GM19463 (cell line): Measurements from ENCODE around the gene F8.
"Not testable (repeated sequence)": the region's sequence is repeated elsewhere in the genome, so short reads cannot be mapped to it uniquely, and the experiment has no call there.

ENCODE experiments used
- ATAC-seq: cut with Tn5 transposase; IDR thresholded peaks from one replicate; pipeline ENCODE4 v1.9.1; 2021; ENCODE audit warnings: mild to moderate bottlenecking, moderate library complexity; ENCODE audit not compliant: unreplicated experiment

Gene F8

DNA sequence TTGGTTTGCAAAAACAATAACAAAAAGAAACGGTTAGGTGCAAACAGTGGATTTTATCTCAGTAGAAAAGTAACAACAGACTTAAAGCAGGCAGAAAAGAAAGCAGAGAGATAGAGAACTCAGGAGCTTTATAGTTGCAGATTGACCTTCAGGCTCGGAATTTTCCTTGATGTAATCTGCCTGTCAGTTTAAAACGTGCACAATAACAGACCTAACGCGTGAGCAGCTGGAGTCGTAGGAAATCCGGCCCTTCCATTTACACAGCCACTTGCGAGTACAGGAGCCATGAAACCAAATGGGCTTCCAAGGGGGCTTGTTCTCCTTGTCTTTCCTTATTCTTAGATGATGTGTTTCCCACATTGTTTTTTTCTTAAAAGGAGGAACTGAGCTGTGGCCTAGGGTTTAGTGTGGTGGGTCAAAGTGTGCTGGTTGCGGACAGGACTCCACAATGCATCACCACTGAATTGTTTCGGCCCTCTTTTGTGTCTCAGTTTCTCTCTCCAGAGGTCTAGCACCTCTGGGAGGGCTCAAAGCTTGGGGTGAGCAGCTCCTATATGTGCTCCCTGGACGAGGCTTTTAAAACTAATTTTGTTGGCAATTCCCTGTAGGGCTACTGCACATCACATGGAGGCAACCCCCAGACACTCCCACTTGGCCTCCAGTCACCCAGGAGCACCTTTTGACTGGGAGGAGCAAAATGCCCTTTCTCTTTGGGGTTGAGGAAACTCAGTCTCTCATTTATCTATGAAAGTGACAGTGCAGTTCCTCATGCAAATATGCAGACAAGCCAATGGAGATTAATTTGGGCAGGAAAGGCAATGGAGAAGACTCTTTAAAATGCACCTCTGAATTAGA, 203.4 kb downstream of the F8 start:
- peak; percentile 44 for ATAC-seq

- ATAC-seq = not testable (repeated sequence)
Observed at GRCh38 chrX:154817048-154817618, 205.4 kb downstream of the F8 start.

DNA sequence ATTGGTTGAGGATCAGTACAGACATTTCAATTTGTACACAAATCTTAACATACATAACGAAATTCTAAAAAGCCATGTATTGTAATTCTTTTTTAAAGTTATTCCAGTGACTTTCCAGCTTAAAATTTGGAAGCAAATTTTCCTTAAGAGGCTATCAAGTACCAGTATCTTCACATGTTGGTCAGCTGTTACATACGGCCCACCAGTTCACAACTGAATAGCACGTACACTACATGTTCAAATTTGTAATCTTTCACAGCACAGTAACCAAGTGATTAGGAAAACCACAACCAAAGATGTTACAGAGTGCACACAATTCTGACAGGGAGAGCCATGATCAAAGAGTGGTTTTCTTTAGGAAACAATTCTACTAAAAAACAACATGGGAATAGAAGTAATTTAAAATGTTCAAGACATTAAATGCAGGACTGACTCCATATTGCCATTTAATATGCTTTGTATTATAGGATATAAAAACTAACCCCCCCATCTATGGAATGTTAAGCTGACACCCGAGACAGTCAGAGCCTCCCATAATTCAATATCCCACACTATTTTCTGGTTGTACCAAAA, 206.1 kb downstream of the F8 start:
- ATAC-seq = not testable (repeated sequence)

DNA sequence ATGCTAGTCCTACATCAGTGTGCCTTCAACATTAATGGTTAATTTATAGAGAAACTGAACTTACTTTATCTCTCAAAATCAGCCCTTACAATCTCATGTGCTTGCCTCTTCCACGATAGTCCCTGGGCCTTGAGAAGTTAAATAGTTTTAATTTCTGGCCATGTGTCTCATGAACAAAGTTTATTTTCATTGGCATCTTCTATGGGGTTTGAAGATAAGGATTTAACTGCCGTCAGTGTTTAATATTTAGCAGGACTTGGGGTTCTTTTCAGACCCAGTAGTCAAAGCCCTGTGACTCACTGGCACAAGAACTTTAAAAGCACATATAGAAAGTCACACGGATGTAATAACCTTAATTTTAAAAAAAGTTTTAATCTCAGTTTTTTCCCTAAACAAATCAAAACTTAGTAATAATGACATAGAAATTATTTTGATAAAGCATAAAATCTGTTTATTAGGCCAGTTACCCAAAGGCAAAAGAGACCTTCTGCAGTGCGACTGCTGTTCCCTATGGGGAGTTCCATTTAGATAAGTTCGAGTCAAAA, 207.2 kb downstream of the F8 start:
- ATAC-seq = no peak

- ATAC-seq = no peak
Observed at GRCh38 chrX:154813801-154814200, 208.7 kb downstream of the F8 start.

GRCh38 chrX:154812341-154813101, 210.0 kb downstream of the F8 start:
- ATAC-seq = no peak

DNA sequence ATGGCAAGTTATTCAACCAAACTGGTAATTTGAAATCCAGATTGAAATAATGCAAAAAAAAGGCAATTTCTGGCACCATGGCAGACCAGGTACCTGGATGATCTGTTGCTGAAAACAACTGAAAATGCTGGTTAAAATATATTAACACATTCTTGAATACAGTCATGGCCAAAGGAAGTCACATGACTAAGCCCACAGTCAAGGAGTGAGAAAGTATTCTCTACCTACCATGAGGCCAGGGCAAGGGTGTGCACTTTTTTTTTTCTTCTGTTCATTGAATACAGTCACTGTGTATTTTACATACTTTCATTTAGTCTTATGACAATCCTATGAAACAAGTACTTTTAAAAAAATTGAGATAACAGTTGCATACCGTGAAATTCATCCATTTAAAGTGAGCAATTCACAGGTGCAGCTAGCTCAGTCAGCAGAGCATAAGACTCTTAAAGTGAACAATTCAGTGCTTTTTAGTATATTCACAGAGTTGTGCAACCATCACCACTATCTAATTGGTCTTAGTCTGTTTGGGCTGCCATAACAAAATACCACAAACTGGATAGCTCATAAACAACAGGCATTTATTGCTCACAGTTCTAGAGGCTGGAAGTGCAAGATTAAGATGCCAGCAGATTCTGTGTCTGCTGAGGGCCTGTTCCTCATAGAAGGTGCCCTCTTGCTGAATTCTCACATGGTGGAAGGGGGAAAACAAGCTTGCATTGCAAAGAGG, 212.4 kb downstream of the F8 start:
- no peak for ATAC-seq

DNA sequence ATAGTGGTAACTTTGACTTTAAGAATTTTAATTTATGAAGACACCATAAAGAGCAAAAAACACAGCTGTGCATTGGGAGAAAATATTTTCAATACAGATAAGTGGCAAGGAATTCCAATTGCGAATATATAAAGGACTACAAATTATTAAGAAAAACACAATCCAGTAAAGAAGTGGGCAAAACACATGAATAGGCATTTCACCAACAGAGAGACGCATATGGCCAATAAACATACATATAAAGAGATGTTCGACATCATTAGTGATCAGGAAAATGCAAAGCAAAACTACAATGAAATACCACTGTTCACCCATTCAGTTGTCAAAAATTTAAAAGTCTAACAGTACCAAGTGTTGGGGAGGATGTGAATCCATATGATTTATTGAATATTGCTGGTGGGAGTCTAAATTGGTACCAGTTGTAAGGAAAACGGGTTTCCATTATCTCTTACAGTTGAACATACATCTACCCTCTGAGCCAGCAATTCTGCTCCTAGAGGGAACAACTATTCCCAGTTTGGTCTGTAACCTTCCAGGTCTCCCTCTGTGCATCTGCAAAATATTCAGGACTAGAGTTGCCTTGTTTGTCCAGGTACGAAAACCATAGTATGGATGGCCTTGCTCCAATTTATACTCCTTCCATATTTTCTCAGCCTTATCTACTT, 215.6 kb downstream of the F8 start:
- no peak for ATAC-seq

GRCh38 chrX:154805696-154806091, 216.8 kb downstream of the F8 start:
- ATAC-seq = no peak

- peak; percentile 89 for ATAC-seq
Observed at GRCh38 chrX:154804957-154805695, 217.4 kb downstream of the F8 start, which contains the start of gene MPP1. Gene MPP1 (minus strand): TSS chrX:154805485. CDS start chrX:154805373, 112 bp downstream.

- ATAC-seq = no peak
Observed at GRCh38 chrX:154804261-154804956, 218.1 kb downstream of the F8 start.

DNA sequence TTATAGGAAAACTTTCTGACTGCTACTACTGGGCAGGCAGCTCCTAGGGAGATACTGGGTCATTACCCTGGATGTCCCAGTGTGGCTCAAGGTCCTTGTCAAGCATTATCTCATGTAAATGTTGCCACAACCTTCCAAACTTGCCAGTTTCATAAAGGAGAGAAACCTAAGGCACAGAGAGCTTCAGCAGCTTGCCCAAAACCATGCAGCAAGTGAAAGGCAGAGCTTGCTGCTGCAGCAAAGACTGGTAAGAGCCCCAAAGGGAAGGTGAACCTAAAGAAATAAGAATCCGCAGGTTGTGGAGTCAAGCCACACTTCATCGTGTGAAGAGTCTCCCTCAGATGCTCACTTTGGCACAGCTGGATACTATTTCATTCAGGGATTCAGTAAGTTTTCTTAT, 219.6 kb downstream of the F8 start:
- no peak for ATAC-seq

DNA sequence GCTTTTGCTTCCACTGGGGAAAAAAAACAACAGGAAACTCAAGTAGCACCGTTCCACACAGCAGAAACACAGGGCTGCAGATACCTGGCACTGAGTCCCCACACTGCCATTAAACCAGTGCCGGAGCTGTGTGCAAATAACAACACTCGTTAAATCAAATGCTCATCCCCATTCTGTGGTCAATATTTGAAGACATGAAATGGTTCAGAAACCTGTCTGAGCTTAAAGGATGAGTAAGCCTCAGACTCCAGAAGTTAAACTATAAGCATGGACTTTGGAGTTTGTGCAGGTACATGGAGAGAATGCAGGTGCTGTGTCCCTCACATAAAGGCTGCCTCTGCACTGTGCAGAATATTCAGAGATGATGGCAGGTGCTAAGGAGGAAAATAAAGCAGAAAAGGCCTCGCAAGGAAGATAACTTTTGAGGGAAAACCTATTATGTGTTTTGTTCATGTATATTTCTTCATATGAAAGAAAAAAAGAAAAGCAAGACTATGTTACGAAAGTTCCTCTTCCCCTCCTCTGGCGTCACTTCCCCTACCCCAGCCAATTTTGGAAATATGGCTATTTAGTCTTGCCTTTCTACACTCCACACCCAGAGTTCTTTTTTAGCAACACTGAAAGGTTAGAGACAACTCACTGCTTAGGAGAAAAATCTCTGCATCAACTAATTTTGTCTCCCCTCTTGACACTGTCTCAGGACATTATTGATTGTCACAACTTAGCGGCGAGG, 221.9 kb downstream of the F8 start:
- ATAC-seq = no peak

DNA sequence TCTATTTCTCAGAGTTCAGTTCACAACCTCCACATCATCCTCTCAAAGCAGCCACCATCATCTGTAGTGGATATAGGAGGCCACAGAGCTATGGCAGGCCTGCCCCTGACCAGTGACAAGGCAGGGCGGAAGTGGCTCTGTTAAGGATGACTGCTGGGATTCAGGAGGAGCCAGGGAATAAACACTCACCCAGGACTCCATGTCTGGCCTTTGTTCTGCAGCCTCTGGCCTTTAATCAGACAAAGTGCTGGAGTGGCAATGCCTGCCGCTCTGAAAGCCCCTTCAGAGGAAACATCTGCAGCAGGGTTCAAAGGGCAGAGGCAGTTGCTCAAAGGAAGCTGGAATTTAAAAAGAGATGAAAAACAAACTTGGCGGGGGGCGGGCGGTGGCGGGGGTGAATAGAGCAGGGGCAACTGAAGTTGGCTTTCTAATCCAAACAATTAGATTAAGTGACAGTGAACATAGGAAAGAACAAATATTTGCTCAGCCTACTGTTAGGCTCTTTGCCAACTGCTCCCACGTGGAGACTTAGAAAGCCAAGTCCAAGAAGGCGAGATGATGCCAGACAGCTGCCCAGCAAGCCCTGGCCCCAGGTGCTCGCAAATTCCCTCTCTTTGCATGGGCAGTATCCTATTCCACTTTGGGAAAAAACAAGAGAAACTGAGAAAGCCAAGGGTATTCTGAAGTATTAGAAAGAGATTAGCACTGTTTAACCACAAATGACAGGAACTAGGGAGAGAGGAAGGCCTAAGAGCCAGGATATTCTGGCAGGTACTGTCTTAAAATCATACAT, 222.8 kb downstream of the F8 start:
- no peak for ATAC-seq

- ATAC-seq = no peak
Observed at GRCh38 chrX:154797006-154797405, 225.5 kb downstream of the F8 start.

- ATAC-seq = no peak
Observed at GRCh38 chrX:154795016-154795415, 227.5 kb downstream of the F8 start.
